NCI-H2227 (cell line): ENCODE results near the gene SALL3.
"Not testable (repeated sequence)": the region's sequence is repeated elsewhere in the genome, so short reads cannot be mapped to it uniquely, and the experiment has no call there.

Experiments used
- DNase-seq: peaks from one replicate; lab custom pipeline; 2025; ENCODE audit not compliant: unreplicated experiment; lab: John Stamatoyannopoulos, UW

The SALL3 gene

DNA sequence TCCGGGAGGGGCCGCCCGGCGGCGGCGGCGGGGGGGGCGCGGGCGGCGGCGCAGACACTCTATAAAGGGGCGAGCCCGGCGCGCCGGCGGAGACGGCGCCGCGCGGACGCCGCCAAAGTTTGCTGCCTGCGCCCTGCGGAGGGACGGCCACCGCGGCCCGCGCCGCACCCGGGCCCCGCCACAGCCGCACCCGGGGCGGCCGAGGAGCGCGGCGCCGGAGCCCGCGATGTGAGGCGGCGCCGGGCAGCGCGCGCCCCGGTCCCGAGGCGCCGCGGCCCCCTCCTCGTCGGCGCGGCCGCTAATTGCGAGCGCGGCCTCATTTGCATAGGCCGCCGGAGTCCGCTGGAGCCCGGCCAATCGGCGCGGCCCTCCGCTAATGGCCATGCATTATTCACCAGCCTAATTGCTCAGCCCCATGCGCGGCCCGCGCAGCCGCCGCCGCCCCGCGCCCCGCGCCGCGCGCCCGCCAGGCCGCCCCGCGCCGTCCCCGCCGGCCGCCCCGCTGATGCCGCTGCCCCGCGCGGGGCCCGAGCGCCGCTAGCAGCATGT is at the start of gene SALL3:
SALL3 (plus strand) TSS at position 89 of the 549 bp plus-strand sequence; CDS start at position 546, 457 bp downstream.
- DNase-seq, result no peak

GRCh38 chr18:78932281-78932680 is 47.3 kb upstream of the SALL3 start:
- no peak for DNase-seq

- DNase-seq, result no peak
These were observed 45.6 kb upstream of the SALL3 start for GRCh38 chr18:78934003-78934402.

GRCh38 chr18:78934551-78935225 is 44.9 kb upstream of the SALL3 start:
- no peak for DNase-seq

- DNase-seq, result no peak
These were observed 44.2 kb upstream of the SALL3 start for GRCh38 chr18:78935406-78935805.

- no peak for DNase-seq
These were observed 43.2 kb upstream of the SALL3 start for GRCh38 chr18:78936251-78937005.

- no peak for DNase-seq
These were observed 42.5 kb upstream of the SALL3 start for GRCh38 chr18:78937166-78937565.

- no peak for DNase-seq
These were observed 40.5 kb upstream of the SALL3 start for GRCh38 chr18:78939105-78939504.

GRCh38 chr18:78939734-78940494 is 39.7 kb upstream of the SALL3 start:
- DNase-seq, result no peak

GRCh38 chr18:78942236-78942635 is 37.4 kb upstream of the SALL3 start:
- DNase-seq, result not testable (repeated sequence)

- DNase-seq, result no peak
These were observed 34.0 kb upstream of the SALL3 start for GRCh38 chr18:78945628-78946027.

- no peak for DNase-seq
These were observed 32.3 kb upstream of the SALL3 start for GRCh38 chr18:78947291-78947690.

GRCh38 chr18:78948221-78948620 is 31.4 kb upstream of the SALL3 start:
- DNase-seq, result no peak

GRCh38 chr18:78948707-78949106 is 30.9 kb upstream of the SALL3 start:
- no peak for DNase-seq

DNA sequence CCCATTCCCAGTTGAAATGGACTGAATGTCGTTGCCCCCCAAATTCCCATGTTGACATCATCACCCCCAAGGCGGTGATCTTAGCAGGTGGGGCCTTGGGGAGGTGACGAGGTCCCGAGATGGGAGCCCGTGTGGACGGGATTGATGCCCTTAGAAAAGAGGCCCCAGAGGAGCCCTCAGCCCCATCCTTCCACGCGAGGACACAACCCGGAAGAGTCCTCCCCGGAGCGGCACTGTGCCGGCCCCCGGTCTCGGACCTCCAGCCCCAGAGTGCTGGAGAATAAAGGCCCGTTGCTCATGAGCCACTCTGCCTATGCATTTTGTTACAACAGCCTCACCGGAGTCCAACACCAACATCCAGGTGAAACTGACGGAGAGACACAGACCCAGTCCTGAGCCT is 30.4 kb upstream of the SALL3 start:
- no peak for DNase-seq

- no peak for DNase-seq
These were observed 29.2 kb upstream of the SALL3 start for GRCh38 chr18:78950386-78950785.

DNA sequence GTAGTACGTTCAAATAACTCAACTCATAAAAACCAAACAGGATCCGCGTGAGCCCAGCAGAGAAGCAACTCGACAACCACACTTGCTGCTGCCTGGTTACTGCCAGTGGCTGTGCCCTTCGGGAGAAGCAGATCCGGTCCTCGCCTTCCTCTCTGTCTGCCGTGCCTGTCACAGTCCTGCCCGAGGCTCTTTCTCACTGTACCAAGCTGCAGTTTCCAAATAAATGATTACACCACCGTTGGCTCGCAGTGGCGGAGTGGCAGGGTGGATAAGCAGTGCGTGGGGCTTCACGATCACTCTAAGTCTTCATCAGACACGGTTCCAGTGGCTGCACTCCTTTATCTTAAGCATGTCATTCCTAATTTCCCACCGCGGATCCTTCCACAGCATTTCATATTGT is 26.1 kb upstream of the SALL3 start:
- DNase-seq, result no peak

GRCh38 chr18:78955051-78955450 is 24.6 kb upstream of the SALL3 start:
- no peak for DNase-seq

DNA sequence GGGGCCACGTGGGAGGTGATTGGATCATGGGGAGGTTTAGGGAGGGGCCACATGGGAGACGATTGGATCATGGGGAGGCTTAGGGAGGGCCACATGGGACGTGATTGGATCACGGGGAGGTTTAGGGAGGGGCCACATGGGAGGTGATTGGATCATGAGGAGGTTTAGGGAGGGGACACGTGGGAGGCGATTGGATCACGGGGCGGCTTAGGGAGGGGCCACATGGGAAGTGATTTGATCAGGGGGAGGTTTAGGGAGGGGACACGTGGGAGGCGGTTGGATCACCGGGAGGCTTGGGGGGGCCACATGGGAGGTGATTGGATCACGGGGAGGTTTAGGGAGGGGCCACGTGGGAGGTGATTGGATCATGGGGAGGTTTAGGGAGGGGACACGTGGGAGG is 22.5 kb upstream of the SALL3 start:
- DNase-seq, result no peak

- DNase-seq, result no peak
These were observed 18.9 kb upstream of the SALL3 start for GRCh38 chr18:78960709-78961108.

- no peak for DNase-seq
These were observed 17.5 kb upstream of the SALL3 start for GRCh38 chr18:78962098-78962497.

- DNase-seq, result not testable (repeated sequence)
These were observed 14.9 kb upstream of the SALL3 start for GRCh38 chr18:78964727-78965126.
